ENCODE results near the gene OR52J3. TPM values are rescaled to one million over a fixed set of nuclear protein-coding genes. Genes with fewer than 3 reads are reported as not detected.
"Not testable (repeated sequence)": the region's sequence is repeated elsewhere in the genome, so short reads cannot be mapped to it uniquely, and the experiment has no call there.

OR52J3 gene
- total RNA-seq, result not detected

GRCh38 chr11:5046226-5046625 is at the start of gene OR52J3:
OR52J3 (plus strand) TSS chr11:5046526; CDS start chr11:5046526, 0 bp downstream.
- ATAC-seq, result no peak
- no peak within 1 kb of the TSS for H3K27ac Mint-ChIP-seq
- H3K9me3 Mint-ChIP-seq, result peaks cover 0 to 7% of the 10 kb centered on the region in 2 donors

GRCh38 chr11:5004424-5005274 is 41.7 kb upstream of the OR52J3 start:
- H3K9me3 Mint-ChIP-seq, result no peaks in the 10 kb centered on the region
- no peaks in the 10 kb centered on the region for H3K36me3 Mint-ChIP-seq
- peak in 1 of 2 donors; percentile 13 for DNase-seq (ENCODE audit: low spot score in 2 of 2)
- peak in 1 of 2 donors; percentile 40 for ATAC-seq
- H3K27ac Mint-ChIP-seq, result no peak overlapping the region

More at GRCh38 chr11:5046226-5046625, at the start of gene OR52J3:
- no peaks in the 10 kb centered on the region for H3K36me3 Mint-ChIP-seq
- DNase-seq (ENCODE audit: low spot score in 2 of 2), result no peak

GRCh38 chr11:5007561-5007960 is 38.8 kb upstream of the OR52J3 start:
- DNase-seq (ENCODE audit: low spot score in 2 of 2) (no peak), ATAC-seq (no peak)
- no peak overlapping the region for H3K27ac Mint-ChIP-seq
- H3K9me3 Mint-ChIP-seq, result no peaks in the 10 kb centered on the region
- H3K36me3 Mint-ChIP-seq, result no peaks in the 10 kb centered on the region

GRCh38 chr11:5011254-5011653 is 35.1 kb upstream of the OR52J3 start:
- Mint-ChIP-seq H3K36me3 (no peaks in the 10 kb centered on the region), H3K27ac (no peak overlapping the region), H3K9me3 (no peaks in the 10 kb centered on the region)

DNA sequence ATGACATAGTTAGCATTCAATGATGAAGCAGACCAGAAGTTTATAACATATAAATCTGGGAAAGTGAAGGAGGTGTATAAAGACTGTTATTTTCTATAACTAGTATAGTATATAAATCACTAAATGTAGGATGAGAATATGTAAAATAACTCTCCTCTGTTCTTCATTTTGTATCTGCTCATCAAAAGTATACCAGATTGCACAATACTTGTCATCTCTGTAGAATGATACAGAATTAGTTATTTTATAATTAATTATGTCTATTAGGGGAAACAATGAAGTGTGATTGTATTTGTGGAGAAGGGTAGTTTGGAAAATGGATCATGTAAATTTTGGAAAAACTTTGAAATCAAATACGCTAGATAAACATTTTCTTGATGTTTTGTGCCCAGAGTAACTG is 33.3 kb upstream of the OR52J3 start:
- Mint-ChIP-seq H3K9me3 (no peaks in the 10 kb centered on the region), H3K36me3 (no peaks in the 10 kb centered on the region), H3K27ac (no peak overlapping the region)
- ATAC-seq (no peak), DNase-seq (ENCODE audit: low spot score in 2 of 2) (no peak)

More at GRCh38 chr11:5011254-5011653, 35.1 kb upstream of the OR52J3 start:
- DNase-seq (ENCODE audit: low spot score in 2 of 2), result no peak
- no peak for ATAC-seq

GRCh38 chr11:5021996-5022395 is 24.3 kb upstream of the OR52J3 start:
- no peak for ATAC-seq
- Mint-ChIP-seq H3K36me3 (peaks cover 10 to 11% of the 10 kb centered on the region in 2 donors), H3K9me3 (peaks cover 21 to 26% of the 10 kb centered on the region in 2 donors), H3K27ac (no peak overlapping the region)
- DNase-seq (ENCODE audit: low spot score in 2 of 2), result no peak

DNA sequence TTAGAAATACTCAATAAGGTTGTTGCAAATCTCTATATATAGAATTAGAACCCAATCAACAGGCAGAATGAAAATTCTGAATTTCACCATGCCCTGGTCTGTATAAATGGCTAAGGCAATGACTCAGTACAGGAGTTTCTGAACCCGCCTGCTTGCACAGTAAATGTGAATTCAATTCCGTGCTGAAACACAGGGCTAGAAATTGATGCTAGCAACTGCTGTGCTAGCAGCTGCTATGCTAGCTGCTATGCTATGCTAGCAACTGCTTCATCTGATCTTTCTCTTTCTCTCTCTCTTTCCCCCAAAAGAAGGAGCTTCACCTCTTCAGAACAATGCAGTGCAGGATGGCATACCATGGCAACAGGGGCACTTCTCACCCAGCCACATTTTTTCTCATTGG is 9.7 kb upstream of the OR52J3 start:
- DNase-seq (ENCODE audit: low spot score in 2 of 2) (no peak), ATAC-seq (no peak)
- H3K9me3 Mint-ChIP-seq, result peaks cover 0 to 3% of the 10 kb centered on the region in 2 donors
- no peaks in the 10 kb centered on the region for H3K36me3 Mint-ChIP-seq
- no peak overlapping the region for H3K27ac Mint-ChIP-seq

- Mint-ChIP-seq H3K27ac (no peak overlapping the region), H3K36me3 (no peaks in the 10 kb centered on the region), H3K9me3 (peaks cover 0 to 3% of the 10 kb centered on the region in 2 donors)
- no peak for DNase-seq (ENCODE audit: low spot score in 2 of 2)
- ATAC-seq, result no peak
Measured at GRCh38 chr11:5037926-5038325, 8.4 kb upstream of the OR52J3 start.

- ATAC-seq (no peak), DNase-seq (ENCODE audit: low spot score in 2 of 2) (no peak)
- no peak overlapping the region for H3K27ac Mint-ChIP-seq
- no peaks in the 10 kb centered on the region for H3K36me3 Mint-ChIP-seq
- H3K9me3 Mint-ChIP-seq, result peaks cover 0 to 3% of the 10 kb centered on the region in 2 donors
Measured at GRCh38 chr11:5038341-5038740, 8.0 kb upstream of the OR52J3 start.

DNA sequence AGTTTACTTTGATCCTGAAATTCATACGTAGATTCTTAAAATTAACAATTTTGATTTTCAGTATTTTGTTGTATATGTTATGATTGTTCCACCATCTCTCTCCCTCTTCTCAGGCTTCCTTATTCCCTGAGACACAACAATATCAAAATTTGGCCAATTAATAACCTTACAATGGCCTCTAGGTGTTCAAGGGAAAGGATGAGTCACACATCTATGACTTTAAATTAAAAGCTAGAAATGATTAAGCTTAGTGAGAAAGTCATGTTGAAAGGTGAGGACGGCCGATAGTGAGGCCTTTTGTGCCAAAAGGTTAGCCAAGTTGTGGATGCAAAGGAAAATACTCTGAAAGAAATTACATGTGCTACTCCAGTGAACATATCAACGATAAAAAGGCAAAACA is 5.5 kb upstream of the OR52J3 start:
- DNase-seq (ENCODE audit: low spot score in 2 of 2) (no peak), ATAC-seq (no peak)
- no peak overlapping the region for H3K27ac Mint-ChIP-seq
- no peaks in the 10 kb centered on the region for H3K36me3 Mint-ChIP-seq
- peaks cover 0 to 3% of the 10 kb centered on the region in 2 donors for H3K9me3 Mint-ChIP-seq

DNA sequence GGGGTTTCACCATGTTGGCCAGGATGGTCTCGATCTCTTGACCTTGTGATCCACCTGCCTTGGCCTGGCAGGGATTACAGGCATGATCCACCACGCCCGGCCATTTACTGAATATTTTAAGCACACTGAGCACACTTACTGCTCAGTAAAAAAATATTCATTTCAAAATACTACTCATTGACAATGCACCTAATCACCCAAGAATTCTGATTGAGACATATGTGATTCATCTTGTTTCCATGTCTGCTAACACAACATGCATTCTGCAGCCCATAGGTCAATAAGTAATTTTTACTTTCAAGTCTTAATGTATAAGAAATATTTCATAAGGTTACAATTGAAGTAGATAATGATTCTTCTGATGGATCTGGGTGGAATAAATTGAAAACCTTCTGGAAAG is 4.2 kb upstream of the OR52J3 start:
- DNase-seq (ENCODE audit: low spot score in 2 of 2) (no peak), ATAC-seq (no peak)
- no peaks in the 10 kb centered on the region for H3K36me3 Mint-ChIP-seq
- no peak overlapping the region for H3K27ac Mint-ChIP-seq
- H3K9me3 Mint-ChIP-seq, result peaks cover 3 to 6% of the 10 kb centered on the region in 2 donors

GRCh38 chr11:5043380-5043779 is 2.9 kb upstream of the OR52J3 start:
- peaks cover 0 to 7% of the 10 kb centered on the region in 2 donors for H3K9me3 Mint-ChIP-seq
- no peak for DNase-seq (ENCODE audit: low spot score in 2 of 2)
- no peaks in the 10 kb centered on the region for H3K36me3 Mint-ChIP-seq
- peak in 1 of 2 donors; percentile 51 for ATAC-seq
- H3K27ac Mint-ChIP-seq, result no peak overlapping the region

- Mint-ChIP-seq H3K36me3 (no peaks in the 10 kb centered on the region), H3K9me3 (peaks cover 0 to 7% of the 10 kb centered on the region in 2 donors), H3K27ac (no peak overlapping the region)
- no peak for ATAC-seq
- no peak for DNase-seq (ENCODE audit: low spot score in 2 of 2)
Measured at GRCh38 chr11:5046754-5047330, 516 bp downstream of the OR52J3 start.

GRCh38 chr11:5058679-5059078 is 12.4 kb downstream of the OR52J3 start:
- ATAC-seq; H3K9me3 Mint-ChIP-seq; DNase-seq (ENCODE audit: low spot score in 2 of 2); H3K36me3 Mint-ChIP-seq; H3K27ac Mint-ChIP-seq: not testable (repeated sequence)

DNA sequence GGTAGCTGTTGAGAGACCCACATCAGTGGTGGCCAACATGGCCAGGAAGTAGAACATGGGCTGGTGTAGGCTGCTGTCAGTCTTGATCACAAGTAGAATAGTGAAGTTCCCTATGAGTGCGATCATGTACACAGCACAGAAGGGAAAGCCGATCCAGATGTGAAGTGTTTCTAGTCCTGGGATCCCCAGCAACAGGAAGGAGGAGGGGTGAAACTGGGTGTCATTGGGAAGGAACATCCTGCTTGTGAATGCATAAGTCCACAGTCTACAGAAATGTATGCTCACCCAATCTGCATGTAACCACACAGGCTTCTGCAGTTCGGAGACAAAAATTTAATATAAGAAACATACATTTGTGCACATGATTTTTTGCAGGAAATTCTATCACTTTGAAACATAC is 13.1 kb downstream of the OR52J3 start, which contains the start of gene OR52E2:
Gene OR52E2, minus strand, starts transcription at position 237 of the 400 bp plus-strand sequence. Its CDS starts 0 bp downstream, at position 237.
- H3K27ac Mint-ChIP-seq, result no peak within 1 kb of the TSS
- H3K36me3 Mint-ChIP-seq, result no peaks in the 10 kb centered on the region
- ATAC-seq (no peak), DNase-seq (ENCODE audit: low spot score in 2 of 2) (no peak)
- peaks cover 0 to 3% of the 10 kb centered on the region in 2 donors for H3K9me3 Mint-ChIP-seq

GRCh38 chr11:5065027-5065426 is 18.7 kb downstream of the OR52J3 start:
- Mint-ChIP-seq H3K36me3 (no peaks in the 10 kb centered on the region), H3K9me3 (peaks cover 0 to 4% of the 10 kb centered on the region in 2 donors), H3K27ac (no peak overlapping the region)
- ATAC-seq, result no peak
- DNase-seq (ENCODE audit: low spot score in 2 of 2), result no peak

DNA sequence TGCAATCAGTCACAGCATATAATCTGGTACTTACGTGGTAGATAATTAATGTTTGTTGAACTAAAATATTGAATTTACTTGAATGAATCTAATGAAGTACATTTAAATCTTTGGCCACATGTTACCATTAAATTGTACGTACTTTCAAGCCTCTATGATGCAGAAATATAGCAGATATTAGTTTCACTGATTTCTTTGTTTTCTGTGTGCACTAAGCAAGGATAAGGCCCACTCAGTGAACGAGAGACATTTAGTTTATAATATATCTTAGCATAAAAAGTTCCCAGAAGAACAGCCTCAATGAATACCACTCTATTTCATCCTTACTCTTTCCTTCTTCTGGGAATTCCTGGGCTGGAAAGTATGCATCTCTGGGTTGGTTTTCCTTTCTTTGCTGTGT is 22.9 kb downstream of the OR52J3 start, which contains the start of gene OR52E1:
Gene OR52E1, plus strand, starts transcription at position 301 of the 400 bp plus-strand sequence.
- ATAC-seq (no peak), DNase-seq (ENCODE audit: low spot score in 2 of 2) (no peak)
- Mint-ChIP-seq H3K36me3 (no peaks in the 10 kb centered on the region), H3K9me3 (peaks cover 0 to 4% of the 10 kb centered on the region in 2 donors), H3K27ac (peak within 1 kb of the TSS in 1 of 2 donors; percentile 33)
